WERI-Rb-1 (cell line): ENCODE measurements around the gene SIT1.

Experiments
- DNase-seq: peaks from one replicate; pipeline ENCODE4 v3.0.0-alpha.2; 2020
- H3K27ac ChIP-seq: fragments of 250-450 bp; sonication (Bioruptor Pico); 2 replicates; pipeline ENCODE4 v1.5.1; 2020; ENCODE audit warnings: mild to moderate bottlenecking, moderate library complexity
- H3K27me3 ChIP-seq: fragments of 250-450 bp; sonication (Bioruptor Pico); 2 replicates; pipeline ENCODE4 v1.5.1; 2021; ENCODE audit warnings: mild to moderate bottlenecking, low read depth, moderate library complexity; ENCODE audit not compliant: insufficient read depth, severe bottlenecking
- H3K36me3 ChIP-seq: fragments of 250-450 bp; sonication (Bioruptor Pico); 2 replicates; pipeline ENCODE4 v1.5.1; 2020; ENCODE audit warnings: mild to moderate bottlenecking, moderate library complexity
- H3K4me3 ChIP-seq: 2 replicates; pipeline ENCODE4 v1.5.1; 2011; ENCODE audit warnings: low read depth, mild to moderate bottlenecking, control low read depth, low read length
- H3K9me3 ChIP-seq: fragments of 250-450 bp; sonication (Bioruptor Pico); 2 replicates; pipeline ENCODE4 v1.5.1; 2021; ENCODE audit warnings: mild to moderate bottlenecking, moderate library complexity; ENCODE audit not compliant: severe bottlenecking
- TF ChIP-seq, protein P1 (sequence below): IDR thresholded peaks from 2 replicates; pipeline ENCODE4 v1.5.1; 2011; ENCODE audit warnings: low read depth, mild to moderate bottlenecking, control low read depth, inconsistent platforms, low read length

SIT1 gene

DNA sequence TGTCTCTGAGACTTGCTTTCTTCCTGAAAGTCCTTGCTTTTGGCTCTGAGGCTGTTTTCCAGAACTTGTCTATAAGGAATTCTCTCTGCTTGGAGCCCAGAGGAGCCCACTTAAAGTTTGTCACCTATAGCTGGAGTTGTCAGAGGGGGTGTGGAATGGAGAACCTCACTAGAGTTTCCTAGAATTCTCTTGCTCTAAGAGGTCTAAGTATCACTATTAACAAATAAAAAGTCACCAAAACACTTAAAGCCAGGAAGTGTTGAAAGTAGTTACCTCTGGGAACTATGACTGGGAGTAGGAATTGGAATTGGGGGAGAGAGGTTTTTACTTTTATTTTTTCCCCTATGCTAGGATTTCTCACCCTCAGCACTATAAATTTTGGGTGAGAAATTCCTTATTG is 15.0 kb downstream of the SIT1 start:
- Histone ChIP-seq H3K4me3 (no peak overlapping the region), H3K27me3 (no peaks in the 10 kb centered on the region), H3K27ac (no peak overlapping the region), H3K36me3 (no peaks in the 10 kb centered on the region), H3K9me3 (peaks cover 3% of the 10 kb centered on the region)
- TF ChIP-seq, protein P1, sequence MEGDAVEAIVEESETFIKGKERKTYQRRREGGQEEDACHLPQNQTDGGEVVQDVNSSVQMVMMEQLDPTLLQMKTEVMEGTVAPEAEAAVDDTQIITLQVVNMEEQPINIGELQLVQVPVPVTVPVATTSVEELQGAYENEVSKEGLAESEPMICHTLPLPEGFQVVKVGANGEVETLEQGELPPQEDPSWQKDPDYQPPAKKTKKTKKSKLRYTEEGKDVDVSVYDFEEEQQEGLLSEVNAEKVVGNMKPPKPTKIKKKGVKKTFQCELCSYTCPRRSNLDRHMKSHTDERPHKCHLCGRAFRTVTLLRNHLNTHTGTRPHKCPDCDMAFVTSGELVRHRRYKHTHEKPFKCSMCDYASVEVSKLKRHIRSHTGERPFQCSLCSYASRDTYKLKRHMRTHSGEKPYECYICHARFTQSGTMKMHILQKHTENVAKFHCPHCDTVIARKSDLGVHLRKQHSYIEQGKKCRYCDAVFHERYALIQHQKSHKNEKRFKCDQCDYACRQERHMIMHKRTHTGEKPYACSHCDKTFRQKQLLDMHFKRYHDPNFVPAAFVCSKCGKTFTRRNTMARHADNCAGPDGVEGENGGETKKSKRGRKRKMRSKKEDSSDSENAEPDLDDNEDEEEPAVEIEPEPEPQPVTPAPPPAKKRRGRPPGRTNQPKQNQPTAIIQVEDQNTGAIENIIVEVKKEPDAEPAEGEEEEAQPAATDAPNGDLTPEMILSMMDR = no peak
- no peak for DNase-seq

DNA sequence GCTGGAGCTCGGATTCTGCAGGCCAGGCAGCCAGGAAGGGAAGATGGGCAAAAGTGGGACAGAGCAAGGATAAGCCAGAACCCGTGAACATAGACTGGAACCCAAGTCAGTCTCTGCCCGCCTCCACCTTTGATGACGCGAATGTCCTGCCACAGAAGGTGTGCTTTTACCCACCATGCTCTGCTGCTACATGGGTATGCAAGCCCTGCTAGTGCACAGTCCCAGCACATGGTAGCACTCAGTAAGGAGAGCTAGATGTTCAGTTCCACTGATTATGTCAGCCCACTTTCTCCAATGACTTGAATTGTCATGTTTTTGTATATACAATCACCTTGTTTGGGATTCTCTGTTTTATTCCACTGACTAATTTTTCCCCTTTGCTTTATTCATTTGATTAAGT is 21.1 kb downstream of the SIT1 start:
- TF ChIP-seq, protein P1 = no peak
- H3K27ac ChIP-seq = no peak overlapping the region
- no peak overlapping the region for H3K4me3 ChIP-seq
- no peaks in the 10 kb centered on the region for H3K36me3 ChIP-seq
- H3K27me3 ChIP-seq = no peaks in the 10 kb centered on the region
- H3K9me3 ChIP-seq = no peaks in the 10 kb centered on the region
- no peak for DNase-seq

DNA sequence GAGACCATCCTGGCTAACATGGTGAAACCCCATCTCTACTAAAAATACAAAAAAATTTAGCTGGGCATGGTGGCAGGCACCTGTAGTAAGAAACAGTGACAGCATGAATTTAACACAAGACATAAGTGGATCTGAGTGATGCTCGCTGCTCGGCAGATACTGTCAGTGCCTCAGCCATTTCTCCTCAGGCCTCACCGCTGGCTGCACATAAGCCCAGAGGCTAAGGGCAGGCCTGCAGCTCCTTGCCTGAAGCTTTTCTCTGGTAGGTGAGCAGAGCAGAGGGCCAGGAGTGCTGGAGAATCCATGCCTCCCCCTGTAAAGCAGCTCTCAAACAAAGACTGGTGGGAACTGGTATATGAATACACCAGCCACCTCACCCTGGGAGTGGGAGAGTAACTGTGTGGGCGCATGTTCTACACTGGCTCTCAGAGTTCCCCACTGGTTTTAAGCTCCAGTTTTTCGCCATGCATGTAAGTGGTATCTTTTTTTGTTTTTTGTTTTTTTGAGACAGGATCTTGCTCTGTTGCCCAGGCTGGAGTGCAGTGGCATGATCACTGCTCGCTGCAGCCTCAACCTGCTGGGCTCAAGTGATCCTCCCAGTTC is 22.2 kb downstream of the SIT1 start:
- no peak for DNase-seq
- TF ChIP-seq, protein P1 = no peak
- H3K4me3 ChIP-seq = no peak overlapping the region
- no peaks in the 10 kb centered on the region for H3K9me3 ChIP-seq
- no peaks in the 10 kb centered on the region for H3K27me3 ChIP-seq
- H3K27ac ChIP-seq = no peak overlapping the region
- no peaks in the 10 kb centered on the region for H3K36me3 ChIP-seq

DNA sequence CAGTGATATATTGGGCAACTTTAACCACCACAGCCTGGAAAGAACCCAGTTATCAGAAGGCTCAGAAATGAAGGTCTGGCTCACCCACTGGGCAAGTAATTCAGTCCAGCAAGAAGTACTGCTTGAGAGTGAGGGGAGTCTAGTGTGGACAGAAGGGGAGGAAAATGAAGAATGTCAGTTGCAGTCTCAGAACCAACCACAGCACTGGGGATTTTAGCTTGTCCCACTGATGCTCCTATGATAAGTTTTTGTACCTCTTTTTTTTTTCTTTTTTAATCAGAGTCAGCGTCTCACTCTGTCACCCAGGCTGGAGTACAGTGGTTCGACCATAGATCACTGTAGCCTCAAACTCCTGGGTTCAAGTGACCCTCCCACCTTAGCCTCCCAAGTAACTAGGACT is 23.2 kb downstream of the SIT1 start:
- Histone ChIP-seq H3K4me3 (no peak overlapping the region), H3K27ac (no peak overlapping the region), H3K27me3 (no peaks in the 10 kb centered on the region), H3K36me3 (no peaks in the 10 kb centered on the region), H3K9me3 (no peaks in the 10 kb centered on the region)
- DNase-seq = no peak
- TF ChIP-seq, protein P1 = no peak

DNA sequence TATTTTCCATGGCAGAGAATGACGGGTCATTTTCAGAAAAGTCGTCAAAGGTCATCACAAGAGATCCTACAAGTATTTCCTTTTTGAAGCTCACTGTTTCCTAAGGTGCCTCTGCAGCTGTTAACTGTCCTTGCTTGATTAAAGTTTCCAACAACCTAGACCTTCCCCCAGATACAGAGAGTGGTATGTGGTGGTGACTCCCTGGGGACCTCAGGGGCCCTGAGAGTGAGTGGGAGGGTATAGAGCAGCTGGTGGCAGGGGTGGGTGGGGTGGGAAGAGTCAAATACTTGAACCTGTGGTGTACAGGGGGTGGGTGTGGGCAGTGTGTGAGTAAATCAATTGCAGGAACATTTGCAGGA is 31.0 kb downstream of the SIT1 start:
- H3K4me3 ChIP-seq = no peak overlapping the region
- H3K27ac ChIP-seq = no peak overlapping the region
- H3K9me3 ChIP-seq = no peaks in the 10 kb centered on the region
- no peak for DNase-seq
- no peaks in the 10 kb centered on the region for H3K36me3 ChIP-seq
- TF ChIP-seq, protein P1 = no peak
- H3K27me3 ChIP-seq = no peaks in the 10 kb centered on the region
